Body of pancreas (tissue), 4 donors: Measurements from ENCODE around the gene TOM1.

Source experiments
- POLR2A ChIP-seq, 3 donors: fragments of 450-650 bp; IDR thresholded peaks; one replicate each; pipeline ENCODE4 v1.6.1; 2016; ENCODE audit warnings: antibody characterized with exemption in 3 of 3, mild to moderate bottlenecking in 2 of 3
- TF ChIP-seq, protein P1 (sequence below), 7 experiments: fragments of 450-650 bp in 4 of 7; fragments of 200-600 bp in 3 of 7; sonication (generic) in 3 of 7; IDR thresholded peaks; one replicate each; pipeline ENCODE4 v1.5.1; 2016 to 2019; ENCODE audit warnings: antibody characterized with exemption in 7 of 7

DNA sequence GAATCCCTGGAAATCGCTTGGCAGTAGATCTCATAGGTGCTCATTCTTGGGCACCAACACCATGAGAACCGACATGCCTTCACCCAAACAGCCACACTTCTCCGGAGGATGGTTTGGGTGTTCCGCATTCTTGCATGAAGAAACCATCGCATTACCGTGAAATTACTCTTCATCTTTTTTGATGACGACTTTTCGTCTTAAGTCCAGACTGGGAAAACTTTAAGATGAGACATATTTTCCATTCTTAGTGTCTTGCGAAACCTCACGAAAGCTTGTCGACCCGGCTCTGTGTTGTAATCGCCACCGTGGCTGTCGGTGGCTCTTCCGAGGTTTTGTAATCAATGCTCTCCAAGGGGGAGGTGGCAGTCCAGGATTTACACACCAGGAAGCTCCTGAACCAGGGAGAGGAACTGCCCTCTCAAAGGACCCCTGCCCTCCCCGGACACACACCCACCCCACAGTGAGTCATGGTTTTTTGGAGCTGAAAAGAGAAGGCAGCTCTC is 1.7 kb downstream of the TOM1 start:
- TF ChIP-seq POLR2A (IDR thresholded peaks at IDR 0.05), result no peak
- TF ChIP-seq, protein P1, sequence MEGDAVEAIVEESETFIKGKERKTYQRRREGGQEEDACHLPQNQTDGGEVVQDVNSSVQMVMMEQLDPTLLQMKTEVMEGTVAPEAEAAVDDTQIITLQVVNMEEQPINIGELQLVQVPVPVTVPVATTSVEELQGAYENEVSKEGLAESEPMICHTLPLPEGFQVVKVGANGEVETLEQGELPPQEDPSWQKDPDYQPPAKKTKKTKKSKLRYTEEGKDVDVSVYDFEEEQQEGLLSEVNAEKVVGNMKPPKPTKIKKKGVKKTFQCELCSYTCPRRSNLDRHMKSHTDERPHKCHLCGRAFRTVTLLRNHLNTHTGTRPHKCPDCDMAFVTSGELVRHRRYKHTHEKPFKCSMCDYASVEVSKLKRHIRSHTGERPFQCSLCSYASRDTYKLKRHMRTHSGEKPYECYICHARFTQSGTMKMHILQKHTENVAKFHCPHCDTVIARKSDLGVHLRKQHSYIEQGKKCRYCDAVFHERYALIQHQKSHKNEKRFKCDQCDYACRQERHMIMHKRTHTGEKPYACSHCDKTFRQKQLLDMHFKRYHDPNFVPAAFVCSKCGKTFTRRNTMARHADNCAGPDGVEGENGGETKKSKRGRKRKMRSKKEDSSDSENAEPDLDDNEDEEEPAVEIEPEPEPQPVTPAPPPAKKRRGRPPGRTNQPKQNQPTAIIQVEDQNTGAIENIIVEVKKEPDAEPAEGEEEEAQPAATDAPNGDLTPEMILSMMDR (IDR thresholded peaks at IDR 0.05), result no peak
